GM19328 (cell line): ENCODE data around the gene CD96.
"Not testable (repeated sequence)": the region's sequence is repeated elsewhere in the genome, so short reads cannot be mapped to it uniquely, and the experiment has no call there.

ENCODE experiments used
- ATAC-seq: cut with Tn5 transposase; IDR thresholded peaks from one replicate; pipeline ENCODE4 v1.9.1; 2021; ENCODE audit warnings: mild to moderate bottlenecking, moderate library complexity; ENCODE audit not compliant: unreplicated experiment

CD96 gene

GRCh38 chr3:111541911-111542483 is at the start of gene CD96:
Gene CD96 (plus strand): TSS chr3:111542197. CDS start chr3:111542249, 52 bp downstream.
- no peak for ATAC-seq

- no peak for ATAC-seq
Measured at GRCh38 chr3:111493276-111493675, 48.7 kb upstream of the CD96 start.

GRCh38 chr3:111496894-111497559 is 45.0 kb upstream of the CD96 start:
- ATAC-seq, result no peak

- no peak for ATAC-seq
Measured at GRCh38 chr3:111498022-111498421, 44.0 kb upstream of the CD96 start.

GRCh38 chr3:111506435-111506834 is 35.6 kb upstream of the CD96 start:
- peak; percentile 47 for ATAC-seq

GRCh38 chr3:111509308-111509707 is 32.7 kb upstream of the CD96 start:
- no peak for ATAC-seq

- ATAC-seq, result no peak
Measured at GRCh38 chr3:111517801-111518200, 24.2 kb upstream of the CD96 start.

- ATAC-seq, result no peak
Measured at GRCh38 chr3:111519178-111519855, 22.7 kb upstream of the CD96 start.

- no peak for ATAC-seq
Measured at GRCh38 chr3:111521891-111522290, 20.1 kb upstream of the CD96 start.

GRCh38 chr3:111524486-111524885 is 17.5 kb upstream of the CD96 start:
- not testable (repeated sequence) for ATAC-seq

- no peak for ATAC-seq
Measured at GRCh38 chr3:111531446-111531845, 10.6 kb upstream of the CD96 start.

- ATAC-seq, result no peak
Measured at GRCh38 chr3:111534701-111535100, 7.3 kb upstream of the CD96 start.

GRCh38 chr3:111538111-111538510 is 3.9 kb upstream of the CD96 start:
- ATAC-seq, result no peak

- peak; percentile 41 for ATAC-seq
Measured at GRCh38 chr3:111538681-111539083, 3.3 kb upstream of the CD96 start.

GRCh38 chr3:111539351-111540331 is 2.4 kb upstream of the CD96 start:
- peak; percentile 64 for ATAC-seq

- ATAC-seq, result no peak
Measured at GRCh38 chr3:111541391-111541790, 606 bp upstream of the CD96 start.

- ATAC-seq, result no peak
Measured at GRCh38 chr3:111542611-111543300, 759 bp downstream of the CD96 start.

- no peak for ATAC-seq
Measured at GRCh38 chr3:111545349-111545748, 3.4 kb downstream of the CD96 start.

- ATAC-seq, result peak; percentile 77
Measured at GRCh38 chr3:111547631-111548030, 5.6 kb downstream of the CD96 start.

GRCh38 chr3:111548092-111548491 is 6.1 kb downstream of the CD96 start:
- peak; percentile 63 for ATAC-seq
